Kidney (tissue), 14 donors: ENCODE data around the gene TXLNB. TPM values are rescaled to one million over a fixed set of nuclear protein-coding genes. Genes with fewer than 3 reads are reported as not detected.
"Not testable (repeated sequence)": the region's sequence is repeated elsewhere in the genome, so short reads cannot be mapped to it uniquely, and the experiment has no call there.

ENCODE experiments used
- DNase-seq, 5 donors: peaks; one replicate each; pipeline ENCODE4 v3.0.0-alpha.2; 2013 to 2020
- FAIRE-seq: peaks from 2 replicates; lab custom pipeline; 2012; peaks lifted over from hg19 to GRCh38; lab: Jason Lieb, UNC
- H3K27ac ChIP-seq, 2 donors: one replicate each; pipeline ENCODE4 v1.7.0; 2013; ENCODE audit warnings: low read depth in 2 of 2, low read length in 2 of 2, inconsistent platforms in 1 of 2
- H3K27me3 ChIP-seq: one replicate; pipeline ENCODE4 v1.7.1; 2013; ENCODE audit warnings: low read length, inconsistent platforms; ENCODE audit not compliant: control insufficient read depth, insufficient read depth
- H3K36me3 ChIP-seq, 3 donors: one replicate each; pipeline versions ENCODE4 v1.7.0 to v1.7.1; 2013; ENCODE audit warnings: low read length in 3 of 3, control low read depth in 1 of 3, inconsistent platforms in 1 of 3; ENCODE audit not compliant: insufficient read depth in 3 of 3, control insufficient read depth in 2 of 3
- H3K4me1 ChIP-seq, 3 donors: one replicate each; pipeline versions ENCODE4 v1.7.0 to v1.7.1; 2013; ENCODE audit warnings: low read length in 3 of 3, inconsistent platforms in 1 of 3, low read depth in 1 of 3; ENCODE audit not compliant: control insufficient read depth in 2 of 3, insufficient read depth in 2 of 3
- H3K4me3 ChIP-seq, 3 donors: one replicate each; pipeline versions ENCODE4 v1.7.0 to v1.8.1; 2013; ENCODE audit warnings: low read length in 3 of 3, control low read depth in 1 of 3, inconsistent platforms in 1 of 3
- H3K9ac ChIP-seq, 3 donors: one replicate each; pipeline versions ENCODE4 v1.7.0 to v1.7.1; 2013; ENCODE audit warnings: low read length in 3 of 3, control low read depth in 1 of 3, inconsistent platforms in 1 of 3
- H3K9me3 ChIP-seq, 3 donors: one replicate each; pipeline versions ENCODE4 v1.7.0 to v1.7.1; 2013; ENCODE audit warnings: low read length in 3 of 3, control low read depth in 1 of 3, inconsistent platforms in 1 of 3; ENCODE audit not compliant: control insufficient read depth in 2 of 3, insufficient read depth in 1 of 3
- CTCF ChIP-seq: IDR thresholded peaks from 3 replicates; pipeline ENCODE4 v1.5.1; 2012; ENCODE audit warnings: mild to moderate bottlenecking, moderate library complexity, borderline replicate concordance; ENCODE audit not compliant: insufficient read depth; ENCODE audit errors: extremely low read depth
- intact Hi-C: fragments of 100-400 bp; cut with DNase I; formaldehyde crosslinking; loops from one replicate; pipeline ENCODE4 v1.11.1; 2022
- polyA plus RNA-seq: library from polyadenylated mRNA; stranded (reverse); fragments of 350-450 nt; fragmentation: Illumina TruSeq; extraction: RNeasy Lipid Tissue Mini Kit (QIAGEN cat#74804); gene quantifications from one replicate; pipeline ENCODE4 v1.2.3, GENCODE V29; 2014; ENCODE audit warnings: low read depth, low replicate concordance; ENCODE audit not compliant: insufficient read depth
- total RNA-seq: library from RNA; stranded (reverse); fragmentation: NEBNext Ultra II Directional; extraction: Animal tissue kit (Norgen Biotek cat#: 25700); gene quantifications from one replicate; pipeline ENCODE4 v1.2.1, GENCODE V29; 2021
- donor health status: control.
- donor health status: control.
- donor health status: control.
- donor health status: control.
- donor health status: control.
- donor health status: DM: yes; HTN: yes; CAD: no.
- donor health status: Normal renal cell carcinoma (clear cell type).

Gene TXLNB
- total and polyA plus RNA-seq, 2 donors from 2014 or later: 0.13 to 0.66 TPM

GRCh38 chr6:139230391-139230840, 61.4 kb downstream of the TXLNB start:
- TF ChIP-seq CTCF: peak; percentile 9
- H3K36me3 ChIP-seq: no peaks in the 10 kb centered on the region
- H3K4me3 ChIP-seq: no peak overlapping the region
- H3K9ac ChIP-seq: no peak overlapping the region
- peak in 2 of 5 donors; percentile 12 to 44 for DNase-seq
- no peaks in the 10 kb centered on the region for H3K9me3 ChIP-seq
- H3K27ac ChIP-seq: no peak overlapping the region
- intact Hi-C loops: no loop called here
- H3K4me1 ChIP-seq: no peaks in the 10 kb centered on the region
- no peaks in the 10 kb centered on the region for H3K27me3 ChIP-seq
- no peak for FAIRE-seq

- FAIRE-seq, H3K4me3 ChIP-seq, H3K4me1 ChIP-seq, H3K27ac ChIP-seq, H3K9me3 ChIP-seq, H3K9ac ChIP-seq, DNase-seq, H3K36me3 ChIP-seq, H3K27me3 ChIP-seq: not testable (repeated sequence)
- intact Hi-C loops: loop anchor here (10.0 kb wide), 1 partner anchor 136 kb away; no protein-coding TSS in a partner anchor
Observed at GRCh38 chr6:139228387-139228786, 63.4 kb downstream of the TXLNB start.

GRCh38 chr6:139219746-139220145, 72.1 kb downstream of the TXLNB start:
- Histone ChIP-seq H3K4me3 (no peak overlapping the region), H3K27ac (no peak overlapping the region), H3K9me3 (no peaks in the 10 kb centered on the region), H3K9ac (no peak overlapping the region), H3K4me1 (peaks cover 0 to 4% (median 2%) of the 10 kb centered on the region in 3 donors), H3K36me3 (no peaks in the 10 kb centered on the region), H3K27me3 (no peaks in the 10 kb centered on the region)
- TF ChIP-seq CTCF: no peak
- FAIRE-seq (no peak), DNase-seq (no peak)
- intact Hi-C loops: loop anchor here (10.0 kb wide), 1 partner anchor 145 kb away; no protein-coding TSS in a partner anchor

- Histone ChIP-seq H3K4me1 (peaks cover 0 to 4% (median 2%) of the 10 kb centered on the region in 3 donors), H3K9me3 (no peaks in the 10 kb centered on the region), H3K4me3 (no peak overlapping the region), H3K9ac (no peak overlapping the region), H3K27ac (no peak overlapping the region), H3K27me3 (no peaks in the 10 kb centered on the region), H3K36me3 (no peaks in the 10 kb centered on the region)
- DNase-seq: peak; percentile 78 to 91 (median 84)
- intact Hi-C loops: no loop called here
- peak; percentile 87 for TF ChIP-seq CTCF
- FAIRE-seq: peak; percentile 58
Observed at GRCh38 chr6:139219271-139219729, 72.5 kb downstream of the TXLNB start.

GRCh38 chr6:139212460-139212859, 79.3 kb downstream of the TXLNB start:
- H3K27me3 ChIP-seq, H3K36me3 ChIP-seq, H3K4me1 ChIP-seq, H3K9me3 ChIP-seq, H3K4me3 ChIP-seq, DNase-seq, H3K27ac ChIP-seq, intact Hi-C loops, H3K9ac ChIP-seq, FAIRE-seq: not testable (repeated sequence)

GRCh38 chr6:139210766-139211165, 81.0 kb downstream of the TXLNB start:
- FAIRE-seq, H3K36me3 ChIP-seq, H3K4me3 ChIP-seq, DNase-seq, H3K27ac ChIP-seq, H3K9ac ChIP-seq, H3K27me3 ChIP-seq, H3K4me1 ChIP-seq, H3K9me3 ChIP-seq, intact Hi-C loops: not testable (repeated sequence)
